Neural cell (in vitro differentiated cells): Measurements from ENCODE around the gene RPS23. TPM values are rescaled to one million over a fixed set of nuclear protein-coding genes. Genes with fewer than 3 reads are reported as not detected.

Experiments
- H2AFZ ChIP-seq: fragments of 200-600, 300-800 bp; sonication (generic), shearing (Covaris generic); 2 replicates; pipeline ENCODE4 v1.6.0; 2014; ENCODE audit warnings: low read depth, mild to moderate bottlenecking, antibody characterized with exemption, low read length, moderate library complexity
- H3F3A ChIP-seq: fragments of 200-600 bp; shearing (Covaris generic); 2 replicates; pipeline ENCODE4 v1.6.1; 2016; ENCODE audit warnings: mild to moderate bottlenecking, moderate library complexity, mixed read lengths, antibody characterized with exemption, low read length; ENCODE audit not compliant: insufficient read depth, poor library complexity, severe bottlenecking
- H3K27ac ChIP-seq: fragments of 200-600, 300-800 bp; sonication (generic), shearing (Covaris generic); 2 replicates; pipeline ENCODE4 v1.5.1; 2014; ENCODE audit warnings: mild to moderate bottlenecking, low read length, moderate library complexity
- H3K27me3 ChIP-seq: fragments of 300-800, 200-600 bp; sonication (generic), shearing (Covaris generic); 2 replicates; pipeline ENCODE4 v1.6.0; 2014; ENCODE audit warnings: mild to moderate bottlenecking, low read depth, low read length, moderate library complexity; ENCODE audit not compliant: insufficient read depth
- H3K36me3 ChIP-seq: fragments of 300-800, 200-600 bp; sonication (generic), shearing (Covaris generic); 2 replicates; pipeline ENCODE4 v1.5.1; 2014; ENCODE audit warnings: mild to moderate bottlenecking, antibody characterized with exemption, low read length, moderate library complexity; ENCODE audit not compliant: insufficient read depth
- H3K4me2 ChIP-seq: fragments of 300-800, 200-600 bp; sonication (generic), shearing (Covaris generic); 2 replicates; pipeline ENCODE4 v1.6.0; 2014; ENCODE audit warnings: mild to moderate bottlenecking, low read length
- H3K4me3 ChIP-seq: fragments of 300-800, 200-600 bp; sonication (generic), shearing (Covaris generic); 2 replicates; pipeline ENCODE4 v1.5.1; 2014; ENCODE audit warnings: mild to moderate bottlenecking, low read length, moderate library complexity
- H3K79me2 ChIP-seq: fragments of 200-600 bp; shearing (Covaris generic); replicated peaks from 2 replicates; pipeline ENCODE4 v1.6.0; 2014; ENCODE audit warnings: mild to moderate bottlenecking, low read length, moderate library complexity; ENCODE audit not compliant: insufficient read depth
- H3K9ac ChIP-seq: fragments of 300-800, 200-600 bp; sonication (generic), shearing (Covaris generic); 2 replicates; pipeline ENCODE4 v1.6.1; 2016; ENCODE audit warnings: mild to moderate bottlenecking, low read length, mixed read lengths
- H3K9me2 ChIP-seq: fragments of 200-600 bp; shearing (Covaris generic); 2 replicates; pipeline ENCODE4 v1.6.1; 2016; ENCODE audit warnings: mild to moderate bottlenecking, low read length, mixed read lengths; ENCODE audit not compliant: insufficient read depth
- H3K9me3 ChIP-seq: fragments of 200-600, 300-800 bp; sonication (generic), shearing (Covaris generic); 2 replicates; pipeline ENCODE4 v1.6.1; 2016; ENCODE audit warnings: mild to moderate bottlenecking, mixed run types, low read length, moderate library complexity, mixed read lengths
- H4K20me1 ChIP-seq: fragments of 200-600 bp; shearing (Covaris generic); 2 replicates; pipeline ENCODE4 v1.6.1; 2016; ENCODE audit warnings: mild to moderate bottlenecking, mixed run types; ENCODE audit not compliant: insufficient read depth
- CTCF ChIP-seq: fragments of 450-650 bp; IDR thresholded peaks from 2 replicates; pipeline ENCODE4 v1.5.1; 2014; ENCODE audit warnings: antibody characterized with exemption, mild to moderate bottlenecking, moderate library complexity; ENCODE audit not compliant: poor library complexity, severe bottlenecking
- EP300 ChIP-seq: fragments of 450-650 bp; conservative IDR thresholded peaks from 2 replicates; pipeline ENCODE4 v1.6.1; 2014; ENCODE audit warnings: antibody characterized with exemption, mild to moderate bottlenecking, moderate library complexity; ENCODE audit not compliant: poor library complexity, severe bottlenecking
- EZH2 ChIP-seq: fragments of 200-600, 300-800 bp; shearing (Covaris generic), sonication (generic); IDR thresholded peaks from 2 replicates; pipeline ENCODE4 v1.6.1; 2014; ENCODE audit warnings: antibody characterized with exemption, low read length, borderline replicate concordance, mild to moderate bottlenecking; ENCODE audit not compliant: insufficient read depth, poor library complexity, severe bottlenecking
- MXI1 ChIP-seq: fragments of 450-650 bp; conservative IDR thresholded peaks from 2 replicates; pipeline ENCODE4 v1.6.1; 2014; ENCODE audit warnings: antibody characterized with exemption, mild to moderate bottlenecking; ENCODE audit not compliant: poor library complexity, severe bottlenecking
- POLR2AphosphoS5 ChIP-seq: IDR thresholded peaks from 2 replicates; pipeline ENCODE4 v1.6.1; 2012
- RAD21 ChIP-seq: fragments of 450-650 bp; conservative IDR thresholded peaks from 2 replicates; pipeline ENCODE4 v1.6.1; 2014; ENCODE audit warnings: antibody characterized with exemption, mild to moderate bottlenecking, moderate library complexity
- REST ChIP-seq: IDR thresholded peaks from 2 replicates; pipeline ENCODE4 v1.6.1; 2012; ENCODE audit warnings: borderline replicate concordance
- SMC3 ChIP-seq: fragments of 450-650 bp; conservative IDR thresholded peaks from 2 replicates; pipeline ENCODE4 v1.6.1; 2014; ENCODE audit warnings: antibody characterized with exemption, mild to moderate bottlenecking, moderate library complexity; ENCODE audit not compliant: poor library complexity
- TAF1 ChIP-seq: IDR thresholded peaks from 2 replicates; pipeline ENCODE4 v1.6.1; 2012; ENCODE audit warnings: low read depth
- polyA plus RNA-seq: library from polyadenylated mRNA; depleted of rRNA; stranded (reverse); fragments of >200 nt; gene quantifications from 2 replicates; pipeline ENCODE4 v1.2.3, GENCODE V29; 2014

RPS23 gene
- polyA plus RNA-seq, 1 donor from 2014 or later: 2,396 TPM

- Histone ChIP-seq H3K9me2 (no peaks in the 10 kb centered on the region), H3K27ac (no peak overlapping the region), H3K79me2 (no peaks in the 10 kb centered on the region), H3K9ac (no peak overlapping the region), H3F3A (no peaks in the 10 kb centered on the region), H4K20me1 (no peaks in the 10 kb centered on the region), H3K9me3 (no peaks in the 10 kb centered on the region), H3K4me3 (no peak overlapping the region), H3K36me3 (no peaks in the 10 kb centered on the region), H3K27me3 (no peaks in the 10 kb centered on the region), H3K4me2 (no peak overlapping the region), H2AFZ (no peak overlapping the region)
- no peak for TF ChIP-seq TAF1
- TF ChIP-seq EZH2: no peak
- no peak for TF ChIP-seq EP300
- no peak for TF ChIP-seq MXI1
- no peak for TF ChIP-seq POLR2AphosphoS5
- no peak for TF ChIP-seq REST
- TF ChIP-seq RAD21: no peak
- no peak for TF ChIP-seq CTCF
- TF ChIP-seq SMC3: no peak
Observed at GRCh38 chr5:82325996-82326395, 47.8 kb upstream of the RPS23 start.

DNA sequence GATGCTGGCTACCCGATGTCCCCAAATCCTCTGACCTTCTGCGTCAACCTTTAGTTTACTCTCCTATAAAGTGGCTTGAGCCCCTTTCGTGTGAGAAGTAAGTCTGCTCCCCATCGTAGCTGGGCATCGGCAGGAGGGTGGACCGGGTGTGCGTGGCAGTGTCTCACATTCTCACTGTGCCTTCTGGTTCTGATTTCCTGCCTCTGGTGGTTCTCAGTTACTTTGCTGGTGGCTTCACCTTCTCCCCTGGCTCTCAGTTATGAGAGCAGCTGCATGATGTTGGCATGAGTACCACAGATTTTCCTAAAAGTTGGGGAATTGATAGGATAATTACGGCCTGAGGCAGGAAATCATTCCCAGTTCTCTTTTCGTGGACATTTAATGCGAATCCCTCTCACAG lies 47.0 kb upstream of the RPS23 start:
- Histone ChIP-seq H3F3A (no peaks in the 10 kb centered on the region), H2AFZ (no peak overlapping the region), H3K27me3 (no peaks in the 10 kb centered on the region), H3K79me2 (no peaks in the 10 kb centered on the region), H3K27ac (no peak overlapping the region), H3K4me3 (no peak overlapping the region), H3K4me2 (no peak overlapping the region), H3K9me2 (no peaks in the 10 kb centered on the region), H3K36me3 (no peaks in the 10 kb centered on the region), H3K9me3 (no peaks in the 10 kb centered on the region), H4K20me1 (no peaks in the 10 kb centered on the region), H3K9ac (no peak overlapping the region)
- TF ChIP-seq TAF1 (no peak), RAD21 (no peak), EZH2 (no peak), POLR2AphosphoS5 (no peak), REST (no peak), EP300 (no peak), SMC3 (no peak), MXI1 (no peak), CTCF (no peak)
